ENCODE measurements around the gene ARHGEF28.

The ARHGEF28 gene

GRCh38 chr5:73623901-73624404 lies 2.0 kb upstream of the ARHGEF28 start:
- DNase-seq = no peak

DNA sequence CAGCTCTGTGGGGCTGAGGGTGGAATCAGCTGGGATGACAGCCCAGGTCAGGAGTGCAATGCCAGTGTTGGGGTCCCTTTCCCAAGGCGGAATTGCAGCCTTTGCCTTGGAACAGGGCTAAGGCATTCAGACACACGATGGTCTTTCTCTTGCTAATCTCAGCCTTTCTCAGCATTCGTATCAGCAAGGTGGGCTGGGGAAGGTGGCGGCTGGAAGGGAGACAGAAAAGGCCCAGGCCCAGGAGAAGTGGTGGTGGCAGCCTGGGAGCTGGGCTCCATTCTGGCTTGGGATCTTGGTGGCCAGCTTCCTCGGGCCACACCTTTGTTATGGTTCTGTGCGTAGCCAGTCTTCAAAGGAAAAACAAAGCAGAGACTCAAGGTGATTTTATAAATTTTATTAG lies 1.1 kb upstream of the ARHGEF28 start:
- no peak for DNase-seq

DNA sequence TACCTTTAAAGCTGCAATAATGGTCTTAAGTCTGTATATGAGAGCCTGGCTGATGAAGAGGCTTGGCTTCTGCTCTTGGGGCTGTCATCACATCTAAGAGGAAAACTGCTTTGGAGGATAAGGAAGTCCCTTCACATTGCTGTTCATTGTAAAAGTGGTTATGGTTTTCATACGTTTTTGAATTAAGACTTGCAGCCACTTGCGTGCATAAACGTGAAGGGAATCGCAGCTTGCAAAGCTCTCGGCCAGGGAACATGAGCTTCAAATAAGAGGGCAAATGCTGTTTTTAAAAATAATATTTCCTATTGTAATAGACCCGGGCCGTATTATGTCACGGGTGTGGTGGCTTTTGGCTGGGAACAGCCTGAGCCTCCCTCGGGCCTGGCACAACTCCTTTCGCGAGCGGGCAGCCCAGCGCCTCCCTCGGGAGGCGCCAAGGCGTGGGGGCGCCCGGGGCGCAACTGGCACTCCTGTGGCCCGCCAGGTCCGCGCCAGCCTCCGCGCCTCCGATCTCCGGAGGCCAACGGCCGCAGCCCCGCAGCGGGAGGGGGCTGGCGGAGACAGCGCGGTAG lies 538 bp upstream of the ARHGEF28 start:
- DNase-seq = no peak

GRCh38 chr5:73626814-73627313 lies 868 bp downstream of the ARHGEF28 start:
- no peak for DNase-seq

DNA sequence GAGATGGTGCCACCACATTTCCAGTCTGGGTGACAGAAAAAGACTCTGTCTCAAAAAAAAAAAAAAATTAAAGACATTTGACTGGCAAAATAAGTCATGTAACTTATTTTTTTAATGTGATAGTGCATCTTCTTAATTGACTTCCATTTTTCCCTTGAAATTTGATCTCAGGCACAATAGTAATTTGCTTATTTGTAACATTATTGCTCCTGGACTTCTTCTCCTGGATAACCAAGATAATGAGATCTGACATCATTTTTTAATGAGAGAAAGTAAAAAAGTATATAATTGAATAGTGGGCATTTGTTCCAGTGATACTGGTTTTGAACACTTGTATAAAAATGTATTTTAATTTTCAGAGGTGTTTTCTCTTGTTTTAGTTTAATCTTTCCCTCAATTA lies 3.5 kb downstream of the ARHGEF28 start:
- DNase-seq = no peak

- DNase-seq = no peak
These were observed 4.8 kb downstream of the ARHGEF28 start for GRCh38 chr5:73630765-73631164.

DNA sequence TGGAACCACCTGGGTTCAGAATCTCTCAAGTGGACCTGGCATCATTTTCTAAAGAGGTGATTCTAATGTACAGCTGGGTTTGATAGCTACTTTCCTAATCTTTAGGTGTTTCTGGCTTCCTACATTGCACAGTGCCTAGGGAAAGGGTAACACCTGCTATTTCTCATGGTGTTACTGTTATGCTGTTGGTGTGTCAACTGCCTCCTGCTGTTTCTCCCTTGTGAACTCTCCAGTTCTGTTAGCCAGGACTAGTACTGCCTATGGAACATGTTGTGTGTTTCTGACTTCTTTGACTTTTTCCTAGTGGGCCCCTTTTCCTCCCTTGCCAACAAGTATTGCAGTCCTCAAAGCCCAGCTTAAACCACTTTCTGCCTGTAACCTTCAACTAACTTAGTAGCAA lies 5.5 kb downstream of the ARHGEF28 start:
- no peak for DNase-seq

DNA sequence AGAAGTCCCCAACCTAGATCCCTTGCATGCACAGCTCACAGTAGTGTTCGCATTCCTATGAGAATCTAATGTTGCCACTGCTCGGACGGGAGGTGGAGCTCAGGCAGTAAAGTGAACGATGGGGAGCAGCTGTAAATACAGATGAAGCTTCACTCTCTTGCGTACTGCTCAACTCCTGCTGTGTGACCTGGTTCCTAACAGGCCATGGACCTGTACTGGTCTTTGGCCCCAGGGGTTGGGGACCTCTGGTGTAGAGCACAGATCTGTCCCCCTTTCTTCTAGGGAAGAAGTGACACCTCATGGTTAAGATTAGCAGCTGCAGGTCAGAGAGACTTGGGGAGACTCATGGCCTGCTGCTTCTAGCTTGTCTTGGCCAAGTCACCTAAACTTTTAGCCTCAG lies 7.1 kb downstream of the ARHGEF28 start:
- DNase-seq = no peak

DNA sequence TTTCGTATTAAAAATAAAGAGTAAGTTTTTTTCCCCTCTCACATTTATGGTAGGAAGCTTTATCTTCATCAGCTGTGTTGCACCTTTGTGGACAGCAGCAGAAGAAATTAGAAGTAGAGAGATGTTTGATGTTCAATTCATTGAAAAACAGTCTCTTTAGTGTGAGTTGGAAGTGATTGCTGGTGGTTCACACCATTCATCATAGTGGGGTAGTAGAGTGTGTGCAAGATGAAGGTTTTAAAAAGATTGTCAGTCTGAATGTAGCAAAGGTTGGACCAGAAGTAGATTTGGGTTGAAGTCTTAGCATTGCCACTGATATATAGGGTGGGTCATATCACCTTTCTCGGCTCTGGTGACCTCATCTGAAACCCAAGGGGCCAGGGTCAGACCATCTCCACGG lies 10.4 kb downstream of the ARHGEF28 start:
- no peak for DNase-seq

DNA sequence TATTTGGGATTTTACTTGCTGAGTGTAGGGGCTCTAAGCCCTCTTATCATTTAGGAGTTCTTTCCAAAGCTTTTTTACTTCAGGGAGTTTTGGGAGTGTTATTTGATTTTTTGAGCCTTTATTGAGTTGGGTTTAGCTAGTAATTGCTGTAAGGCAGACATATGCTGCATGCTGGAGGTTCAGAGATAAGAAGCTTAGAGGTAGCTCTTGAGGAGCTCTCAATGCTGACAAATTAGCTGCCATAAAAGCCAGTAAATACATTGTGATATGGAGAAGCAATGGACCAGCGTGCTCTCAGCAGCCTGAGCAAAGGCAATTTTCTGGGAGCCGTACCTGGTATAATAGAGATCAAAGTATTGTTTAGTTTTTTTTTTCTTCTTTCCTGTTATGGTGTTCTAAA lies 11.6 kb downstream of the ARHGEF28 start:
- no peak for DNase-seq

GRCh38 chr5:73638344-73639095 lies 12.5 kb downstream of the ARHGEF28 start:
- no peak for DNase-seq

- DNase-seq = no peak
These were observed 14.9 kb downstream of the ARHGEF28 start for GRCh38 chr5:73640861-73641320.

GRCh38 chr5:73641811-73642210 lies 15.8 kb downstream of the ARHGEF28 start:
- DNase-seq = no peak

- no peak for DNase-seq
These were observed 16.3 kb downstream of the ARHGEF28 start for GRCh38 chr5:73642344-73642743.

- DNase-seq = no peak
These were observed 18.5 kb downstream of the ARHGEF28 start for GRCh38 chr5:73644385-73644963.

- DNase-seq = no peak
These were observed 21.7 kb downstream of the ARHGEF28 start for GRCh38 chr5:73647721-73648120.

GRCh38 chr5:73648515-73648914 lies 22.5 kb downstream of the ARHGEF28 start:
- DNase-seq = no peak

DNA sequence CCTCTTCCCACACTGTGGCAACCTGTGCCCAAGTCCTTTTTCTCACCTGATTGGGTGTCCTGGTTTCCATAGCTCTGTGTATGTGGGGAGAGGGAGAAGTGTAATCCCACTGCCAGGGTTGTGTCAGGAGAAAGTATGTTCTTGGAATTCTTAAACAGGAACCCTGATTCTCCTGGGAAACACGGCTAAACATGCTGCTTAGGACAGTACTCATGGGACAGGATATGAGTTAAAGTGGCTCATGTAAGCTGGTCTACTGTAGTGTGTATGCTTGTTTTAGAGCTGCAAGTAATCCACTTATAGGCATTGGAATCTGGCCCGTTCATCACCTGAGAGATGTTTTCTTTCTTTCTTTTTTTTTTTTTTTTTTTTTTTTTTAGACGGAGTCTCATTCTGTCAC lies 23.9 kb downstream of the ARHGEF28 start:
- no peak for DNase-seq

DNA sequence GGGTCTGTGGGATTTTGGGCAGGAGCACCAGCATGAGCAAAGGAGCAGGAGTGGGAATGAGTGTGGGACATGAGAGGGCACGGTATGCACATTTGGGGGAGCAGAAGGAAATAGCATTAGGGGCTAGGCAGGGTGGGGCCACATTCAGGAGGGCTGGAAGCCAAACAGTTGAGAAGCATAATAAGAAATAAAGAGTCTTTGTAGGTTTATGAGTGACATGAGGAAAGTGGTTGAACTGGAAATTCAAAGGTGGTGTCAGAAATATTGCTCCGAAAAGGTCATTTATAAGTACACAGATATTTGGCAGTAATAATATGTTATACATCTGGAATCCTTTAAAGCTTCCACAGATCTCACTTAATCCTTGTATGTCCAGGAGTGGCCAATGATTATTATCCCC lies 26.4 kb downstream of the ARHGEF28 start:
- no peak for DNase-seq

GRCh38 chr5:73654171-73654811 lies 28.3 kb downstream of the ARHGEF28 start:
- no peak for DNase-seq

DNA sequence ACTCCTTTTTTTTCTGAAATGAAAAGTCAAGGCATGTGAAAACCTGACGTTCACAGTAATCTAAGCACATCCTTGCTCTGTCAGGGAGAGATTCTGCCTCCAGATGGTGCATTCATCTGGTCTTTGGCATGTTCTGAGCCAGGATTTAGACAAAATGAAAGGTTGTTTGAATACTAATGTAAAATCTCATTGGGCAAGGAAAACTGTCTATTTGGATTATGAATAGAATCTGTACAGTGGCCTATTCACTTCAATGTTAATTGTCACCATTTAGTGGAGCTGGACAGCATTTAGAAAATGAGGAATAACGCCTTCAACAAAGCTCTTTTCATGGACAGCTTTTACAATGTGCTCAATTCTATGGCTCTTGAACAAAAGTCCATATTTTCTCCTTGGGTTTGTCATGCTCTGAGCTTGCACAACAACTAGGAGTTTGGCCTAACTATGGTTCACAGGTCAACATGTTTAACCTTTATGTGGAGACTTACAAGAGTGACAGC lies 28.9 kb downstream of the ARHGEF28 start:
- DNase-seq = no peak

DNA sequence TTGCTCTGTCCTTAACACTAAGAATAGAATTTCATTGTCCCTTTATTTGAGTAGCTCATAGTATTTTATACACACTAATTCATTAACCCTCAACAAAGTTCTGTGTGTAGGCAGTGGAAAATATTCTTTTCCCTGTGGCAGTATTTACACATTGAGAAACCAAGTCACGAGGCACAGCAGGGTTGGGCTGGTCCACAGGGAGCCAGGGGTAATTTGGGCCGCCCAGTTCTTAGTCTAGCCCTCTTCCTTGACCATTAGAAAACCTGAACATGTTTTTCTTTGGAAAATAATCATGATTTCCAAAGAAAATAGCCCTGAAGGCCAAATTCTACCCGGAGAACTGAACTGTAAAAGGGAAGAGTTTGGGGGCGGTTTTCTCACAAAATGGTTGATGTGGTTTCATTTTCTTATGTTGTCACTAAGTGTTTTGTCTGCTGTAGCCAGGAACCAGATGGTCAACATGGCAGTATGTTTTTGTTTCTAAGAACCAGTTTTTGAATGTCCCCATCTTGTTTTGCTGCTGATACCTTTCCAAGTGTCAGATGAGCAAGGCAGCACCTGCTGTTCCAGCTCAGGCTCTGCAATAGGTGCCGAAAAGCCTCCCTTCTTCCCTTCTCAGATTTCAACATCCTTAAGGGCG lies 29.6 kb downstream of the ARHGEF28 start:
- DNase-seq = no peak

- no peak for DNase-seq
These were observed 35.8 kb downstream of the ARHGEF28 start for GRCh38 chr5:73661753-73662152.
